DMS153 treated with DMSO at 0.1 percent for 48 hours (cell line): ENCODE results near the gene CACNA1C.

Source experiments
- DNase-seq: peaks from one replicate; lab custom pipeline; 2025; ENCODE audit not compliant: unreplicated experiment; lab: John Stamatoyannopoulos, UW

The CACNA1C gene

DNA sequence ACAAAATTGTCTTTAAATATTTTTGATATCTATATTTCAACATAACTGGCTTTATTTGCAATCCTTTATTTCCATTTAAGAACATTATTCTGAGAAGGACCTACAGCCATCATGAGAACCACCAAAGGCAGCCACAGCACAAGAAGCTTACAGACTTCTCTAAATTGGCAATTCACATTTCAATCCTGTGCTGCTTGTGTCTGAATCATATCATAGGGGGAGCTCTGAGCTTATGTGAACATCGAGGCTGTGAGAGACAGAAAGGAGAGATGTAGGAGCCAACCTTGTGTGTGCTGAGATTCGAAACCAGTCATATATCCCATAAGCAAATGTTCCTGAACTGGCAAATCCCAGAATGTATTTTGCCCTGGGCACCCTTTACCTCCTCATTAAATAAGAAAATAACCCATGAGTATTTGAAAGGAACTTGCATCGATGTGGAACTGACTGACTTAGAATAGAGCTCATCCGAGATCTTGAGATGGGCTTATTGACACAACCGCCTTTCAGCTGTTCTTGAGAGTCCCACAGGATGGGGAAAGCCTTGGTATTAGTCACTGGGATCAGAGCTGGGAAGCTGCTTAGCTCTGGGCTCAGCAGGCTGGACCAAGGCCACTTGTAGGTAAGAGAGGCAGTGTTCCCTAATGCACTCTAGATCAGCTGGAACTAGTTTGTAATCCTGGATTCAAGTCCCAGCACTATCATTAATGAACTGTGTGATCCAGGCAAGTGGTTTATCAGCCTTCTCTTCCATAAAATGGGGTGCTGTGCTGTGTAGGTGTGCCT is 329.8 kb downstream of the CACNA1C start:
- no peak for DNase-seq

DNA sequence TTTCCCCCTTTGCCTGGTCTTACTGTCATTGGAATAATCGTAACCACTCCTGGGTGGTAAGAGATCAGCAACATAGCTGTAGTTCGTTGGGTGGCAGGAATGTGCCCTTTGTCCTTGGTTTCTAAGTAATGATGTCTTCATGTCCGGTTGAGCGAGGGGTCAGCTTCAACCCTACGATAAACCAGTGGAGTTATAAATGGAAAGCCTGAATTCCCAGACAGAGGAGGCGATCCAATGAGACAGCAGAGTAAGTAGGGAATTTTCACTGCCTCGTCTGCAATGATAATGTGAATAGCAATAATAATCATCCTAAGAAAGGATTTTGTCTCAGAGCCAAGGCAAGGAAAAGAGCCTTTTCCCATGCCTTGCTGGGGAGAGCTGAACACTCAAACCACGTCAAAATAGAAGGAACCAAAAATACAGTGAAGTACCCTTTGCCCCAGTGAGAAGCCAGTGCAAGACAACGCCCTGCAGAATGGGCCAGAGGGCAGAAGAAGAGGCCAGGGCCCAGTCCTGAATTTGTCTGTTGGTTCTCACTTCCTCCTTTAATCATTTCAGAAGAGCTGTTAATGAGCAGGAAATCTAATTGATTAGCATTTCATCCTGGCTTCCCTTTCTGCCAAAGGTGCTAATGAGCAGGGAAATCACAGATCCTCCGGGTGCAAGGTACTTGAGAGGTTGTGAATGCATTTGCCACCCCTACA is 330.7 kb downstream of the CACNA1C start:
- DNase-seq = no peak

DNA sequence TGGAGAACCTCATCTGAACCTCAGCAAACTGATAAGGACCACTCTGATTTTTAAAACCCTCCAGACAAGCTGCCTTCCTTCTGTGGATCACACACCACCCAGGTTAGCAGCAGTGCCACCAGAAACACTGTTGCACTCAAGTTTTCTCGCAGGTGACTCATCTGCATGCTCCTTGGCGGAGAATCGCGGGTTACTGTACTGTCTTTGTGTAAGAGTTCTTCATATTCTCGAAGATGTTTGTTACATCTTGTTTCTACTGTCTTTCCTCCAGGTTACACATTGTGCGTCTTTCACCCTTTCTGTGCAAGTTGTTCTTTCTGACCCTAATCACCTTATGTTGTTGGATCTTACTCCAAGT is 331.2 kb downstream of the CACNA1C start:
- DNase-seq = no peak

DNA sequence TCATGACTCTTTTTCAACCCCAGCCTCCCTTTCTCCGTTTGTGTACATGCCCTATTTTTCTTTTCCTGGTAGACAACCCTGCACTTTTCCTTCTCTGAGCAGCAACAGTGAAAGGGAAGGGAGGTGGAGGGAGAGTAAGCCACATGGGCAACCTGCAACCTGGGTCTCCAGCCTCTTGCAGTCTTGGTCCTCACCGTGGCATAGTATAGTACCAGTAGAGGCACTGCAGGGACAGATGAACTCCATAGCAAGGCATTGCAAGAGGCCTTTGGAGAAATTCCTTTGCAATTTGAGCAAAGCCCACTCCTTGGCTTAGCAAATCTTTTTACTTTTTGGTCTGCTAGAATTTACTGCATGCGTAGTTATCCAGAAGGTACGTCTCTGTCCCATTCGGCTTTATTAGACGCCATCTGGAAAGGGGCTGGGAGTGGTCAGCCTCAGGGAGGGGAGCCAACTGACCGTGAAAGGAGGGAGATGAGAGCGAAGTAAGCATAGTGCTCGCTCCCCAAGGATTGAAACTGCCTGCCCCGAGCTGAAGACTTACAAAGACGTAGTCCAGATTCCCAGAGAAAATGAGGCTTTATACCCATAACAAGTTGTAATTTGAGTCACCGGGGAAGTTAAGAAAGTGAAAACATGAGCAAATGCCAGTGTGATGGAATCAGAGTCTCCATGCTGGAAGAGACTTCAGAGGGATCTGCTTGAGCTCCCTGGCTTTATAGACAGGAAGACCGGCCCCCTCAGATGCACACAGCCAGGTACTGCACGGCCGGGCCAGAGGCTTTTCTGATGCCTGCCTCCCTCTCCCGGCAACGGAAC is 332.0 kb downstream of the CACNA1C start:
- DNase-seq = no peak

DNA sequence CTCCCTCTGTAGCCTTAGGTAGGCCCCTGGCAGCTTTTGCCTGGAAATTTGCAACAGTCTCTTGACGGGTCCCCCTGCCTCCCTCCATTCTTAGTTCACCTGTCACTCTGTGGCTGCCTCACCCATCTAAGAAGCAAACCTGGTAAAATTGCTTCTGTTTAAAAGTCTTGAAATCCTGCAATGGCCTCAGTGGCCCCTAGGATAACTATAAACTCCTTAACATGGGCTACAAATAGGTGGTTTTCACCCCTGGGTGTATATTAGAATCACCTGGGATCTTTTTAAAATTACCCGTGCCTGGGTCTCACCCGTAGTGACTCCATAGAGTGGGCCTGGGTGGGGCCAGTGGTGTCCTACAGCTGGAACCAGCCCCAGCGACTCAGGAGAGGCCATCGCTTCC is 332.7 kb downstream of the CACNA1C start:
- no peak for DNase-seq

DNA sequence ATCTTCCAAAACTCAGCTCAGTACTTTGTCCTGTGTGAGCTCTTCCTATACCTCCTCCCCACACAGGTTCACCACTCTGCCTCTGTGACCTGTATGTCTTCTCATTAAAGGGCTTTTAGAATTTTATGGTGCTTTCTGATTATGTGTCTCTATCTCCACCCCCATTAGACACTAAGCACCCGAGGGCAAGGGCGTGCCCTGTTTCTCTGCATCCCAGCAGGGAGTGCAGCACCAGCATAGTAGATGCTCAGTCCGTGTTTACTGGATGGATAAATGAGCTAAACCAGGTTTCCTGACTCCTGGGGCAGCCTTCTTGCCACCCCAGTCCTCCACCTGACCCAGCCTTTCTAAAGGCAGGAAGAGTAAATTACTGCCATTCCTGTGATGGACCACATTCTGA is 333.8 kb downstream of the CACNA1C start:
- DNase-seq = no peak

DNA sequence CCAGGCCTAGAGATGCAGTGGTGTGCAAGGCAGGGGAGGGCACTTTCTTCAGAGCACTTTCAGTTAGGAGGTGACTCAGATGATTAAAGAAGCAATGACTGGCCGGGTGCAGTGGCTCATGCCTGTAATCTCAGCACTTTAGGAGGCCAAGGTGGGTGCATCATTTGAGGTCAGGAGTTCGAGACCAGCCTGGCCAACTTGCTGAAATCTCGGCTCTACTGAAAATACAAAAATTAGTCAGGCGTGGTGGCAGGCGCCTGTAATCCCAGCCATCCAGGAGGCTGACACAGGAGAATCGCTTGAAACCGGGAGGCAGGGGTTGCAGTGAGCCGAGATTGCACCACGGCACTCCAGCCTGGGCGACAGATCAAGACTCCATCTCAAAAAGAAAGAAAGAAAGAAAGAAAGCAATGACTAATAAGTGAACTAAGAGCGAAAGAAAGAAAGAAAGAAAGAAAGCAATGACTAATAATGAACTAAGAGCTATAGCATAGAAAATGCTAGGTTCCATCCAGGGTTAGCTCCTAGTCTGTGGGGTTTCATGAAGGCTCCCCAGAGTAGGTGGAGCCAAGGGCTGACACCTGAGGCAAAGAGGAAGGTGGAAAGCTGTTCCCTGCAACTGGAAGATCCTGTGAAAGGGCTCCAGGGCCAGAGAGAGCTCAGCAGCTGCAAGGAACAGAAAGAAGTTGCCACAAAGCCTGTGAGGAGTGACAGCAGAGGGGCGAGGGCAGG is 334.5 kb downstream of the CACNA1C start:
- DNase-seq = no peak

DNA sequence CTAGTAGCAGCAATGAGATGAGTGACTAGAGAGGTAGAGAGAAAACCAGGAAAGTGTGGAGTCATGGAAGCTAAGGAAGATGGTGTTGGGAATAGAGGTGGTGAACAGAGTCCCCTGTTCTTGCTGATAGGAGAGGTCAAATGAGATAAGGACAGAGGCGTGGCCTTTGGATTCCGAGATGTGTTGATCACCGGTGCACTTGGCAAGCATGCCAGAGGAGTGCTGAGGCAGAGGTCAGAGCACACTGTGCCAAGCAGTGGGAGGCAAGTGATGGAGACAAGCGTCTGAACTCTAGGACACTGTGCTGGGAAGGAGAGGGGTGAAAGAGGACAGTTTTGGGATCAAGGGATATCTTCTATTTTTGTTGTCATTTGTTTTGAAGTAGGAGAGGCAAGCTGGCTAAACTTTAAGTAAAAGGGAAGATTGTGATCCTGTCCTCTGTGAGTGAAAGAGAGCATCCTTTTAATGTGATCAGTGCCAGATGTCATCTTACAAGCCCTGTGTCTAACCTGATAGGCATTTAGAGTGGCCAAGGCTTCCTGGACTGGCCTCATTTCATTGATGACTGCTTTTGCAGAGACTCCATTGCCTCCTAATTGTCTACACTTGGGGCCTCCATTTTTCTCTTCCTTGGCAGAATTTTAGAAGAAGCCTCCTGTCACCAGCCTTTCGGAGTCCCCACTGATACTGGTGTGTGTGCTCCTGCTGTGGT is 336.4 kb downstream of the CACNA1C start:
- no peak for DNase-seq

DNA sequence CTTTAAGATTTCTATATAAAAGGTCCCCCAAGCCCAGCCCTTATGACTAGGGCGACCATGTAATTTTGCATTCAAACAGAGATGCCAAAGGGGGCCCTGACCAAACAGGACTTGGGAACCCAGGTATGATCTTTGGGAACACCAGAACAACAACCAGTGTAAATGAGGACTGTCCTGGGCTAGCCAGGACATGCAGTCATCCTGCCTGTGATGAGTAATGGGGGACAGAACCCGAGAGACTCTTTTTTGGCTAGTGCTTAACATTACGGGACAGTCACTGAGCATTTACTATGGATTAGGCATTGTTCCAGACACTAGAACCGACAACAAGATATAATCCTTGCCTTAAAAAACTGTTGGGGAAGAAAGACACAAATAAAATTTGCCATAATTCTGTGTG is 337.3 kb downstream of the CACNA1C start:
- DNase-seq = no peak

DNA sequence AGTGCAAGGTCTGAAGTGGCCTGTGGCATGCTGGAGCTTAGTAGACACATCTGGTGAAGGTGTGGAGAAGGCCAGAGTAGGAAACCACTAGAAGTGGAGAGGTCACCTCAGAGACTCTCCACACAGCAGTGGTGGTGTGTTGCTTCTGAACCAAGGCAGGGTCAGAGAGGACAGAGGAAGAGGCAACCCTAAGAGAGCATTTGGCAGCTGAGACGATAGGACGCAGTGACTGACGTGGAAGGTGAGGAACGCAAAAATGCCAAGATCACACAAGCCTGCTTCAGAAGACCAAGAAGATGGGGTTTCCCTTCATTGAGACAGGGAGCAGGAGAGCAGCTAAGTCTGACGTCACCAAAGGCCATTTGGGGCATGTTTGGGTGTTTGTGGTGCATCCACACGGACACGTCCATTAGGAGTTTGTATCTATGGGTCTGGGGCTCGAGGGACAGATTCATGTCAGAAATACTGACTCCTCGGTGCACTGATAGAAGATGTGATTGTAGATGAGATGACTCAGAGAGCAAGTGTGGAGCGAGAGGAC is 338.1 kb downstream of the CACNA1C start:
- DNase-seq = no peak

DNA sequence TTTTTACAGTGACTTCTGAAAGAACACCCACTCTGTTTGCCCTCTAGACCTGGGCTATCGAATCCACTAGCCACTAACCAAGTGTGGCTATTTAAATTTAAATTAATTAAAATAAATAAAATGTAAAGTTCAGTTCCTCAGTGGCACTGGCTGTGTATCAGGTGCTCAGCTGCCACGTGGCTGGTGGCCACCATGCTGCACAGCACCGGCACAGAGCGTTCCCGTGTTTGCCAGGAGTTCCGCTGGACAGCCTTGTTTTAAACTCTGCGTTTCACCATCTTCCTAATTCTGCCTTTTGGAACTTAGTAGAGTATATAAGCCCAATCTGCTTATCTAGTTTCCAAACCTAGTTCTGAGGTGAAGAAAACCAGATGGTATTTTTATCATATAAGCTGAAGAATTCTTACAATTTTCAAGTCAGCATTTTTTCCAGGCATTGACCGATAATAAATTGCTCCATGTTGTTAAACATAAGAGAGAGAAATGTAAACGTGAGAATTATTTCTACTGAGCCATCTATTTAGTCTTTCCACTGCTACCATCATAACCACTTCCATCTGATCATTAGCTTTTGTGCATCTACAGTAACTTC is 339.0 kb downstream of the CACNA1C start:
- no peak for DNase-seq

DNA sequence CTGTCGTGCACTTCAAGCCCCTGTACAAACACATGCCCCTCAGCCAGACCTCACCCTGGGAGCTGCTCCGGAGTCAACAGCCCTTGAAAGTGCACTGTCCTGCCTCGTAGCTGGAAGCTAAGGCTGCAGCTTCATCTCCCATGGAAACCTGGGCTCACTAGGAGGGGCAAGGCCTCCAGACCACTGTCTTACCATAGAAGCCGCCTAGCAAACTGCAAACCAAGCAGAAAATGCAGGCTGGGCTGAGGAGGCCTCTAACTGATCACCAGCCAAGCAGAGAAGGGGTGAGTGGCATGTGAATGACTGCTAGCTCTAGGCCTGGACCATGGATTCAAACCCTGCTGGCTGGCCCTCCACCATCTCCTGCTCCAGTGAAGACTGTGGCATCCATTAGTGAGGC is 340.2 kb downstream of the CACNA1C start:
- DNase-seq = no peak

DNA sequence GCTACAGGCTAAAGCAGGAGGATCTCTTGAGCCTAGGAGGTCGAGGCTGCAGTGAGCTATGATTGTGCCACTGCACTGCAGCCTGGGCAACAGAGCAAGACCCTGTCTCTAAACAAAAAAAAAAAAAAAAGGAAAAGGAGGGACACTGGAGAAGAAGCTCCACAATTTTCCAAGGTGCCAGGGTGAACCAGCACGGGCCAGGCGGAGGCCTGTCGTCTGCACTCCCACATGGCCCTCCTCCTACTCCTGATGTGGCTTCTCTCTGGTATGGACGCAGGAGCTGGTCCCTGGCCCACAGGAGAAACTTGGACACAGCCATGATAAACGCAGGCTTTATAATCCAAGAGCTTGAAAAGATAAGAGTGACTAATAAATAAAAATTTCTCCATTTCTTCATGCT is 341.2 kb downstream of the CACNA1C start:
- no peak for DNase-seq

DNA sequence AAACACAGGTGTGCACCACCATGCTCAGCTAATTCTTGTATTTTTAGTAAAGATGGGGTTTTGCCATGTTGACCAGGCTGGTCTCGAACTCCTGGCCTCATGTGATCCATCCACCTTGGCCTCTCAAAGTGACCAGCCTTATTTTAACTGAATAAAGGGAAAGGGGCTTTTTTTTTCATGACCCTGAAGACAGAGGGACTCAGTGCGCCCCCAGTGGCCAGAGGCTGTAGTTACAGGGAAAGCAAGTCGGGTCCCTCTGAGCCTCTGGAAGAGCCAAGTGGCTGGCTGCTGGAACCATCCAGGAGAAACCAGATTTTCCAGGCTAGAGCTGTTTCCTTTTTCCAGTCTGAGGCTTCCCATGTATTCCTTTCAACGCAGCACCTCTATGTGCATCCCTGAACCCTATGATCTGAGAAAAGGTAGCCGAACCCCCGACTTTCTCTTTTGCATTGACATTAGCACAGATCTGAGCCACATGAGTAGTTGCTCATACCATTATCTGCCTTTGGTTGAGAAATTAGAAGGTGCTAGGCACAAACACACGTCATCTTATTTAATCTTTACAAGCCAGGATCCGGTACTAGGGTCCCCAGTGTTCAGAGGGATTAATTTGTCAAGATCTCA is 342.7 kb downstream of the CACNA1C start:
- no peak for DNase-seq

DNA sequence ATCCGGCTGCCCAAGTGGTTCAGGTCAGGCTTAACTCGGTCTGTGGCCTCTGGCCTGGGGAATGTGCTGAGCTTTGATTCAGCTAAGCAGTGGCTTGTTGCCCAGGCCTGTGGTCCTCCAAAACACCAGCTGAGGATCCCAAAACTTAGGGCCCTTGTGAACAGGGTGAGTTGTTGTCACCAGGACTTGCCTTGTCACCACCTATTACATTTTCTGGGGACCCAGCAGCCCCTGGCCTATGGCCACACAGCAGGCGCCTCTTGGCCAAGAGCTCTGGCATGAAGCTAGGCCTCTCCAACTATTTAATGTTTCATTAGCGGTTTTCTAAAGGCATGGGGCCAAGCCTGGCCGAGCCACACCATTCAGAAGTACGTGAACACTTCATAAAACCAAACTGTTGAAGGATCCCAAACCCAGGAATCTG is 343.7 kb downstream of the CACNA1C start:
- DNase-seq = no peak

DNA sequence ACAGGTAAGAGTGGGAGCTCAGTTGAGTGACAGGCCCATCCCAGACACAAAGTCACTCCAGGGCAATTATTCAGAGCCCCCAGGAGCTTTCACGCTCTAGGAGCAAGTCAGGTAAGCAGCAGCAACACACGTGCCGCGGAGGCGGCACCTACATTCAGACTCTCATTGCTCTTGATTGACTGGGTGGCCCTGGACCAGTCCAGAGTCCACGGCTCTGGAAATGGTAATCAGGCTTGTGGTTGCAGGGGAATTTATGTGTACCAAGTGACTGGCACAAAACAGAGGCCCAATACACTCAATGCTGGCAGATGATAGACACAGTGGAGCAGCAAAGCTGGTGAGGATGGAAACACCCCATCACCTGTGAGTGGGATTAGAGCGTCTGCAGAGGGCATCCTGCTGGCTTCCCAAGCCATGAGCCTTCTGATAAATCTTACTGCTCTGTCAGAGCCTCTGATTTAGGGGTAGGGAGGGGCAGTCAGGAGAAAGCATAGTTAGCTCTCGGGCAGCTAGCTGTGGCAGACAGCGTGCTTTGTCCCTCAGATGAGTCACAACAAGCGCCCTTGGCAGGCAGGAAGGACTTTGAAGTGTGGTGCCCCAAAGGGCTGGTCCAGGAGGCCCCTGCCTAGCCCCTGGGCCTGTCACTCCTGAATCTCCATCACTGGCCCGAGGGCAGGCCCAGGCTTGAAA is 344.7 kb downstream of the CACNA1C start:
- DNase-seq = no peak

DNA sequence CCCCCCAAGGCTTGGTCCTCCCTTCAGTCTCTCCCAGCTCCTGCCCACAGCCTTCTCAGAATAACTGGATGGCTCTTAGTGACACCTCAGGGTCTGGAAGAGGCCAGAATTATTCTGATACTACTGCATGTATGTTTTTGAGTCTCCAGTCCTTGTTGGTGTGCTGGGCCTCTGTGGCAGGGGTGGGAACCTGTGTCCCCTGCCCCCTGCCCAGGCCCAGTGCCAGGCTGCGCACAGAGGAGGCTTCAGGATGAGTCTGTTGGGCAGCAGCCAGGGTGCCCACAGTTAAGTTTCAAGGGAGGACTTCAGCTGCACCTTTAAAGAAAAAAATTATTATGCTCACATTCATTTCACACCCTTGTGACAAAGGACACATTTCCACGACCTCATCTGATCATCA is 348.3 kb downstream of the CACNA1C start:
- no peak for DNase-seq

DNA sequence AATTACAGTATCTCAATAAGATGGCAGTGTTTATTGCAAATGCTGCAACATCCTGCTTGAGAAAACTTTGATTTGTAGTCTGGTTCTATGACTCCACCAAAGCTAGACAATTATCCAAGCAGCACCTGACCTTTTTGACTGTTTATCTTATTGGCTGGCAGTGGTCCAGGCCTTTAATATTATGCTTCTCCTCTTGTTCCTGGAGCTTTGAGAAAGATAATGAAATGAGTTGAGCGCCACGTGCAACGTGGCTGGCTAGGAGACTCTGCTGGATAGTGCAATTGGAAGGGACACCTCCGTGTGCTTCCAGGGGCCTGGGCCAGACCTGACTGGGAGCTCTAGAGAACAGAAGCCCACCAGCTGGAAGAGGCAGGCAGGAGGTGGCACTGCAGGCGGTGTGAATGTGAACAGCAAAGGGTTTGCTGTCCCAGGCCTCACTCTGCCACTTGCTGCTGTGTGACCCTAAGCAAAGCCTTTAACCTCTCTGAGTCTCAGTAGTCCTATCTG is 349.3 kb downstream of the CACNA1C start:
- peak; percentile 28 for DNase-seq
